Neutrophil (primary cell): ENCODE data around the gene PARD3.

ENCODE experiments used
- H3K27ac ChIP-seq: fragments of 200-600 bp; sonication (generic); 2 replicates; pipeline ENCODE4 v1.5.1; 2016; ENCODE audit warnings: mild to moderate bottlenecking, moderate library complexity
- H3K27me3 ChIP-seq: fragments of 200-600 bp; sonication (generic); 2 replicates; pipeline ENCODE4 v1.6.0; 2016; ENCODE audit warnings: mild to moderate bottlenecking
- H3K36me3 ChIP-seq: fragments of 200-600 bp; sonication (generic); 2 replicates; pipeline ENCODE4 v1.5.1; 2017
- H3K4me1 ChIP-seq, 2 experiments: fragments of 200-600 bp in 1 of 2; sonication (generic) in 1 of 2; 1 replicate in 1 of 2; 2 replicates in 1 of 2; pipeline versions ENCODE4 v1.5.1 to v1.6.1; 2013 to 2016; ENCODE audit warnings: low read depth in 1 of 2, low read length in 1 of 2, mild to moderate bottlenecking in 1 of 2, moderate library complexity in 1 of 2; ENCODE audit not compliant: control insufficient read depth in 1 of 2, insufficient read depth in 1 of 2
- H3K4me3 ChIP-seq, 2 experiments: fragments of 200-600 bp in 1 of 2; sonication (generic) in 1 of 2; 1 replicate in 1 of 2; 2 replicates in 1 of 2; pipeline ENCODE4 v1.5.1; 2013 to 2016; ENCODE audit warnings: low read depth in 1 of 2, low read length in 1 of 2, mild to moderate bottlenecking in 1 of 2, moderate library complexity in 1 of 2
- H3K9me3 ChIP-seq: fragments of 200-600 bp; sonication (generic); 2 replicates; pipeline ENCODE4 v1.5.1; 2016
- CTCF ChIP-seq: fragments of 200-600 bp; sonication (generic); IDR thresholded peaks from 2 replicates; pipeline ENCODE4 v1.5.1; 2016; ENCODE audit warnings: antibody characterized with exemption

The PARD3 gene

GRCh38 chr10:34183016-34183796 lies 631.9 kb downstream of the PARD3 start:
- Histone ChIP-seq H3K27me3 (no peaks in the 10 kb centered on the region), H3K4me3 (no peak overlapping the region), H3K27ac (no peak overlapping the region), H3K36me3 (no peaks in the 10 kb centered on the region), H3K9me3 (no peaks in the 10 kb centered on the region), H3K4me1 (no peaks in the 10 kb centered on the region)
- no peak for TF ChIP-seq CTCF

- no peak for TF ChIP-seq CTCF
- Histone ChIP-seq H3K4me1 (no peaks in the 10 kb centered on the region), H3K27me3 (no peaks in the 10 kb centered on the region), H3K36me3 (no peaks in the 10 kb centered on the region), H3K9me3 (no peaks in the 10 kb centered on the region), H3K27ac (no peak overlapping the region), H3K4me3 (no peak overlapping the region)
These were observed 633.4 kb downstream of the PARD3 start for GRCh38 chr10:34181553-34182300.

- Histone ChIP-seq H3K9me3 (no peaks in the 10 kb centered on the region), H3K4me1 (no peaks in the 10 kb centered on the region), H3K27me3 (no peaks in the 10 kb centered on the region), H3K36me3 (no peaks in the 10 kb centered on the region), H3K27ac (no peak overlapping the region), H3K4me3 (no peak overlapping the region)
- TF ChIP-seq CTCF, result no peak
These were observed 634.3 kb downstream of the PARD3 start for GRCh38 chr10:34180749-34181148.

GRCh38 chr10:34179280-34179679 lies 635.8 kb downstream of the PARD3 start:
- Histone ChIP-seq H3K36me3 (no peaks in the 10 kb centered on the region), H3K27me3 (no peaks in the 10 kb centered on the region), H3K9me3 (no peaks in the 10 kb centered on the region), H3K4me3 (no peak overlapping the region), H3K27ac (no peak overlapping the region), H3K4me1 (no peaks in the 10 kb centered on the region)
- no peak for TF ChIP-seq CTCF

- Histone ChIP-seq H3K4me1 (peaks cover 0 to 2% of the 10 kb centered on the region in 2 experiments), H3K4me3 (no peak overlapping the region), H3K27ac (no peak overlapping the region), H3K27me3 (no peaks in the 10 kb centered on the region), H3K9me3 (no peaks in the 10 kb centered on the region), H3K36me3 (no peaks in the 10 kb centered on the region)
- no peak for TF ChIP-seq CTCF
These were observed 636.3 kb downstream of the PARD3 start for GRCh38 chr10:34178756-34179155.
